NT2/D1 (cell line): ENCODE data around the gene EPHA8.

Experiments used
- SUZ12 ChIP-seq: IDR thresholded peaks from 2 replicates; pipeline ENCODE4 v1.6.1; 2011; ENCODE audit not compliant: insufficient read length, insufficient read depth; ENCODE audit errors: extremely low read depth
- YY1 ChIP-seq: IDR thresholded peaks from 2 replicates; pipeline ENCODE4 v1.6.1; 2011; ENCODE audit not compliant: insufficient read length, insufficient read depth
- ZNF274 ChIP-seq: IDR thresholded peaks from 2 replicates; pipeline ENCODE4 v1.6.1; 2011; ENCODE audit warnings: mild to moderate bottlenecking, low read depth, low read length

- TF ChIP-seq YY1 (no peak), SUZ12 (no peak), ZNF274 (no peak)
Observed at GRCh38 chr1:22619252-22619651, 56.0 kb downstream of the EPHA8 start.
